K562 (cell line): Measurements from ENCODE around the gene SELENOI. TPM values are rescaled to one million over a fixed set of nuclear protein-coding genes. Genes with fewer than 3 reads are reported as not detected.

Experiments used
- CHAMP1 ChIP-seq: fragments of 450-650 bp; IDR thresholded peaks from 2 replicates; pipeline ENCODE4 v1.6.1; 2016; ENCODE audit warnings: mild to moderate bottlenecking
- KDM4B ChIP-seq, 2 experiments: fragments of 450-650 bp in 1 of 2; sonication (generic) in 1 of 2; IDR thresholded peaks; 2 replicates each; pipeline ENCODE4 v1.6.1; 2016 to 2017; ENCODE audit warnings: borderline replicate concordance in 2 of 2, antibody characterized with exemption in 1 of 2, low read depth in 1 of 2, mild to moderate bottlenecking in 1 of 2
- PHTF2 ChIP-seq: fragments of 250-450 bp; sonication (Bioruptor Pico); IDR thresholded peaks from 2 replicates; pipeline ENCODE4 v1.5.0; 2021; ENCODE audit warnings: mild to moderate bottlenecking
- PURB ChIP-seq: sonication (generic); formaldehyde crosslinking; IDR thresholded peaks from 2 replicates; pipeline ENCODE4 v1.9.0; 2021; ENCODE audit warnings: low read depth, mild to moderate bottlenecking, missing genetic modification reagents
- TOE1 ChIP-seq, 2 experiments: fragments of 450-650 bp in 1 of 2; sonication (generic) in 1 of 2; formaldehyde crosslinking in 1 of 2; IDR thresholded peaks; 2 replicates each; pipeline versions ENCODE4 v1.7.1 to v1.8.0; 2016 to 2022; ENCODE audit warnings: borderline replicate concordance in 2 of 2, mild to moderate bottlenecking in 2 of 2, antibody characterized with exemption in 1 of 2, inconsistent platforms in 1 of 2, low read depth in 1 of 2, missing genetic modification reagents in 1 of 2, moderate library complexity in 1 of 2
- ZNF311 ChIP-seq: fragments of 250-450 bp; sonication (Bioruptor Pico); IDR thresholded peaks from 2 replicates; pipeline ENCODE4 v1.4.0; 2020; ENCODE audit warnings: mild to moderate bottlenecking, moderate library complexity
- ZNF316 ChIP-seq: fragments of 450-650 bp; IDR thresholded peaks from 2 replicates; pipeline ENCODE4 v1.6.1; 2016
- ZNF639 ChIP-seq, 2 experiments: fragments of 200-800 bp in 1 of 2; sonication (Bioruptor generic) in 1 of 2; sonication (generic) in 1 of 2; formaldehyde crosslinking in 1 of 2; IDR thresholded peaks in 1 of 2; conservative IDR thresholded peaks in 1 of 2; 2 replicates each; pipeline versions ENCODE4 v1.5.0 to v1.6.1; 2016 to 2020; ENCODE audit warnings: missing compliant biosample characterization in 1 of 2, missing genetic modification characterization in 1 of 2, missing genetic modification reagents in 1 of 2
- ZNF79 ChIP-seq: fragments of 250-450 bp; sonication (Bioruptor Pico); IDR thresholded peaks from 2 replicates; pipeline ENCODE4 v1.4.0; 2020; ENCODE audit warnings: low read depth, mild to moderate bottlenecking, moderate library complexity
- polyA plus RNA-seq, 8 experiments: library from polyadenylated mRNA; depleted of rRNA in 4 of 8; stranded (reverse) in 5 of 8; unstranded in 3 of 8; fragments of >200 nt; fragmentation: Nextera tagmentation in 2 of 8; fragmentation: Illumina TruSeq in 1 of 8; extraction: Ambion mirVana in 2 of 8; extraction: Trizol in 1 of 8; gene quantifications; 2 replicates each; pipeline versions ENCODE4 v1.2.1 to v1.2.3, GENCODE V29; 2011 to 2014; ENCODE audit warnings: inconsistent platforms in 1 of 8, missing spikeins in 1 of 8
- total RNA-seq, 7 experiments: library from RNA; depleted of rRNA in 6 of 7; stranded (reverse); fragments of >200 nt in 6 of 7; fragmentation: Illumina TruSeq in 2 of 7; extraction: Trizol in 2 of 7; gene quantifications; 2 replicates each; pipeline versions ENCODE4 v1.2.1 to v1.2.3, GENCODE V29; 2011 to 2021; ENCODE audit warnings: low replicate concordance in 1 of 7
- TF ChIP-seq, protein P1 (sequence below): fragments of 450-650 bp; IDR thresholded peaks from 2 replicates; pipeline ENCODE4 v1.6.1; 2018; ENCODE audit warnings: mild to moderate bottlenecking, low read depth; ENCODE audit not compliant: partially characterized antibody
- TF ChIP-seq, protein P2 (sequence below), 2 experiments: fragments of 450-650 bp; conservative IDR thresholded peaks; 2 replicates each; pipeline ENCODE4 v1.6.1; 2017; ENCODE audit warnings: mild to moderate bottlenecking in 2 of 2, moderate library complexity in 2 of 2

The SELENOI gene
- total and polyA plus RNA-seq, 9 of the 15 experiments (the other 6 are each of a cell fraction or from before 2014, with no cell fraction given) = 9.6 to 46.9 (median 24.4) TPM

DNA sequence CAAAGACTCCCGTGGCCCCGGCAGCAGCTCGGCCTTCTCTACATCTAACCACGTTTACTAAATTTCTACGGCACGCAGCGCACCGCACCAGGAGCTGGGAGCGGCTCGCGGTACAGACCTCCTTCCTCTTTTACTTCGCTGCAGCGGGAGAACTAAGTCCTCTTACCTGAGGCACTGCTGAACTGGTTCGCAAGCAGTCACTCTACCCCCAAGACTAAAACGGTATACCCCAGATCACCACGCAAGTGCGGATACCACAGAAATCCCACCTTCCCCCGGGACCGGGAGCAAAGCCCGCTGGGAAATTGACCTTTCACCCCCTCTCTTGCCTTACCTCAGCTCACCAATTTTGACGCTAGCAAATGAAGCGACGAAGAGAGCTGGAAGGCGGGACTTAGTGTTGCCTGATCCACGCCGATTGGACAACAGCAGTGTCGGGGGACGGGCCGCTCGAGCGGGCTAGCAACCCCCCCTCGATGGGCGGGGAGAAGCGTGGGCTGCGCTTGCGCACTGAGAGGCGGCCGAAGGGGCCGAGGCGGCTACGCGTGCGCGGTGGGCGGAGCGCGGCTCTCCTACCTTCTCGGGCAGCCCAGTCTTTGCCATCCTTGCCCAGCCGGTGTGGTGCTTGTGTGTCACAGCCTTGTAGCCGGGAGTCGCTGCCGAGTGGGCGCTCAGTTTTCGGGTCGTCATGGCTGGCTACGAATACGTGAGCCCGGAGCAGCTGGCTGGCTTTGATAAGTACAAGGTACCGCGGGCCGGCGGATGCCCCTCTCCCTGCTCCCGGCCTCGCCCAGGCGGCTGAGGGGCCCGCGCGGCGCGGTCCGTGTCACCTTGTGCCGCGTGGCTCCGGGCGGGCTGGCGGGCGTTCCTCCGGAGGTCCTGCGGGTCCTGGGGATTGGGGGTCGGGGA lies at the start of gene SELENOI (continued):
- TF ChIP-seq TOE1 (IDR thresholded peaks at IDR 0.05; ENCODE audit: borderline replicate concordance) (0 out of 2 replicates have a peak, but pooled peaks have one; percentile 21), TOE1 (CRISPR knock-in tag; IDR thresholded peaks at IDR 0.05; ENCODE audit: borderline replicate concordance, low read depth) (no peak), CHAMP1 (no peak), ZNF639 (CRISPR knock-in tag; conservative IDR thresholded peaks at IDR 0.05 in 1 of 2, IDR thresholded peaks at IDR 0.05 in 1 of 2) (no peak; a peak in 1 of 4 replicates), ZNF311 (CRISPR knock-in tag) (no peak), ZNF316 (no peak), ZNF79 (no peak), PHTF2 (CRISPR knock-in tag) (peak; percentile 87; the same call in 1 of the 2 replicates), KDM4B (IDR thresholded peaks at IDR 0.05; ENCODE audit: borderline replicate concordance in 2 of 2, low read depth in 1 of 2) (peak in 1 of 2 experiments; percentile 74; a peak in 1 of 4 replicates), PURB (CRISPR knock-in tag) (no peak)
- TF ChIP-seq, protein P1, sequence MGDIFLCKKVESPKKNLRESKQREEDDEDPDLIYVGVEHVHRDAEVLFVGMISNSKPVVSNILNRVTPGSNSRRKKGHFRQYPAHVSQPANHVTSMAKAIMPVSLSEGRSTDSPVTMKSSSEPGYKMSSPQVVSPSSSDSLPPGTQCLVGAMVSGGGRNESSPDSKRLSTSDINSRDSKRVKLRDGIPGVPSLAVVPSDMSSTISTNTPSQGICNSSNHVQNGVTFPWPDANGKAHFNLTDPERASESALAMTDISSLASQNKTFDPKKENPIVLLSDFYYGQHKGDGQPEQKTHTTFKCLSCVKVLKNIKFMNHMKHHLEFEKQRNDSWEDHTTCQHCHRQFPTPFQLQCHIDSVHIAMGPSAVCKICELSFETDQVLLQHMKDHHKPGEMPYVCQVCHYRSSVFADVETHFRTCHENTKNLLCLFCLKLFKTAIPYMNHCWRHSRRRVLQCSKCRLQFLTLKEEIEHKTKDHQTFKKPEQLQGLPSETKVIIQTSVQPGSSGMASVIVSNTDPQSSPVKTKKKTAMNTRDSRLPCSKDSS = no peak
- TF ChIP-seq, protein P2, sequence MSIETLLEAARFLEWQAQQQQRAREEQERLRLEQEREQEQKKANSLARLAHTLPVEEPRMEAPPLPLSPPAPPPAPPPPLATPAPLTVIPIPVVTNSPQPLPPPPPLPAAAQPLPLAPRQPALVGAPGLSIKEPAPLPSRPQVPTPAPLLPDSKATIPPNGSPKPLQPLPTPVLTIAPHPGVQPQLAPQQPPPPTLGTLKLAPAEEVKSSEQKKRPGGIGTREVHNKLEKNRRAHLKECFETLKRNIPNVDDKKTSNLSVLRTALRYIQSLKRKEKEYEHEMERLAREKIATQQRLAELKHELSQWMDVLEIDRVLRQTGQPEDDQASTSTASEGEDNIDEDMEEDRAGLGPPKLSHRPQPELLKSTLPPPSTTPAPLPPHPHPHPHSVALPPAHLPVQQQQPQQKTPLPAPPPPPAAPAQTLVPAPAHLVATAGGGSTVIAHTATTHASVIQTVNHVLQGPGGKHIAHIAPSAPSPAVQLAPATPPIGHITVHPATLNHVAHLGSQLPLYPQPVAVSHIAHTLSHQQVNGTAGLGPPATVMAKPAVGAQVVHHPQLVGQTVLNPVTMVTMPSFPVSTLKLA (conservative IDR thresholded peaks at IDR 0.05) = peak; percentile 45 to 74; a peak in 3 of 4 replicates
